Tibial nerve (tissue), 4 donors: Measurements from ENCODE around the gene CACNA1G.

Source experiments
- EP300 ChIP-seq, 2 donors: sonication (generic); formaldehyde crosslinking; IDR thresholded peaks; one replicate each; pipeline ENCODE4 v1.6.1; 2017; ENCODE audit warnings: antibody characterized with exemption in 2 of 2, mild to moderate bottlenecking in 1 of 2
- POLR2A ChIP-seq, 2 donors: fragments of 450-650 bp; IDR thresholded peaks; one replicate each; pipeline ENCODE4 v1.6.1; 2017; ENCODE audit warnings: antibody characterized with exemption in 2 of 2, mild to moderate bottlenecking in 2 of 2, moderate library complexity in 2 of 2
- TF ChIP-seq, protein P1 (sequence below), 5 experiments: fragments of 200-600 bp in 3 of 5; fragments of 450-650 bp in 2 of 5; sonication (generic) in 3 of 5; IDR thresholded peaks; one replicate each; pipeline ENCODE4 v1.5.1; 2016 to 2019; ENCODE audit warnings: antibody characterized with exemption in 5 of 5, mild to moderate bottlenecking in 3 of 5, moderate library complexity in 2 of 5

DNA sequence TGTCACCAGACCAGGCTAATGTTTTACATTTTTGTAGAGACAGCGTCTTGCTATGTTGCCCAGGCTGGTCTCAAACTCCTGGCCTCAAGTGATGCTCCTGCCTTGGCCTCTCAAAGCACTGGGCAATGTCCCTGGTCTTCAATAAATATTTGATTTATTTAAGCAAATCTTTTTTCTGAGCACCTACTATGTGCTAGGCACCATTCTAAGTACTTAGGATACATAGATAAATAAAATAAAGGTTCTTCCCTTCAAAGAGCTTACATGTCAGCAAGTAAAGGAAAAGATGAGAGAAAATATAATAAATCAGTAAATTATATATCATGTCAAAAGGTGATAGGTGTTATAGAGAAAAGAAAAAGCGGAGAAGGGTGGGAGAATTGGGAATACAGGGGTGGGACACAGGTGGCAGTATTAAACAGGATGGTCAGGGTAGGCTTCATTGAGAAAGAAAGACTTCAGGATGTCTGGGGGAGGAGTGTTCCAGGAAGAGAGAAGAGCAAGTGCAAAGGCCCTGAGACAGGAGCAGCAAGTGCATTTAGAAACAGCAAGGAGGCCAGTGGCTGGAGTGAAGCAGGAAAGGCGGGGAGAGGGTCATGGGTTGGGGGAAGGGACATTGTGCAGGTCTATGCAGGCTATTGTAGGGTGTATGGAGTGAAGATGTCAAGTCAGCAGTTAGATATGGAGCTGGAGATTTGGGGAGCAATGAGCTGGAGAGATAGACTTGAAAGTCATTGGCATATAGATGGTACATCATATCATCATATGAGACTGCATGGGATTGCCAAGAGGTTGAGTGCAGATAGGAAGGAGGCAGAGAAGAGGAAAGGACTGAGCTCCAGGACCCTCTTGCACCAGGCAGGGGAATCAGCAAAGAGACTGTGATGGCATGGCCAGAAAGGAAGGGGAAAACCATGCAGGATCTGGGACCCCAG lies 85.5 kb downstream of the CACNA1G start:
- TF ChIP-seq POLR2A (IDR thresholded peaks at IDR 0.05), result no peak
- TF ChIP-seq, protein P1, sequence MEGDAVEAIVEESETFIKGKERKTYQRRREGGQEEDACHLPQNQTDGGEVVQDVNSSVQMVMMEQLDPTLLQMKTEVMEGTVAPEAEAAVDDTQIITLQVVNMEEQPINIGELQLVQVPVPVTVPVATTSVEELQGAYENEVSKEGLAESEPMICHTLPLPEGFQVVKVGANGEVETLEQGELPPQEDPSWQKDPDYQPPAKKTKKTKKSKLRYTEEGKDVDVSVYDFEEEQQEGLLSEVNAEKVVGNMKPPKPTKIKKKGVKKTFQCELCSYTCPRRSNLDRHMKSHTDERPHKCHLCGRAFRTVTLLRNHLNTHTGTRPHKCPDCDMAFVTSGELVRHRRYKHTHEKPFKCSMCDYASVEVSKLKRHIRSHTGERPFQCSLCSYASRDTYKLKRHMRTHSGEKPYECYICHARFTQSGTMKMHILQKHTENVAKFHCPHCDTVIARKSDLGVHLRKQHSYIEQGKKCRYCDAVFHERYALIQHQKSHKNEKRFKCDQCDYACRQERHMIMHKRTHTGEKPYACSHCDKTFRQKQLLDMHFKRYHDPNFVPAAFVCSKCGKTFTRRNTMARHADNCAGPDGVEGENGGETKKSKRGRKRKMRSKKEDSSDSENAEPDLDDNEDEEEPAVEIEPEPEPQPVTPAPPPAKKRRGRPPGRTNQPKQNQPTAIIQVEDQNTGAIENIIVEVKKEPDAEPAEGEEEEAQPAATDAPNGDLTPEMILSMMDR (IDR thresholded peaks at IDR 0.05), result no peak
- no peak for TF ChIP-seq EP300 (IDR thresholded peaks at IDR 0.05)
